HG02884 (cell line): Measurements from ENCODE around the gene LZTS3.

Source experiments
- ATAC-seq: cut with Tn5 transposase; IDR thresholded peaks from one replicate; pipeline ENCODE4 v1.9.1; 2021; ENCODE audit warnings: mild to moderate bottlenecking, moderate library complexity; ENCODE audit not compliant: unreplicated experiment

The LZTS3 gene

DNA sequence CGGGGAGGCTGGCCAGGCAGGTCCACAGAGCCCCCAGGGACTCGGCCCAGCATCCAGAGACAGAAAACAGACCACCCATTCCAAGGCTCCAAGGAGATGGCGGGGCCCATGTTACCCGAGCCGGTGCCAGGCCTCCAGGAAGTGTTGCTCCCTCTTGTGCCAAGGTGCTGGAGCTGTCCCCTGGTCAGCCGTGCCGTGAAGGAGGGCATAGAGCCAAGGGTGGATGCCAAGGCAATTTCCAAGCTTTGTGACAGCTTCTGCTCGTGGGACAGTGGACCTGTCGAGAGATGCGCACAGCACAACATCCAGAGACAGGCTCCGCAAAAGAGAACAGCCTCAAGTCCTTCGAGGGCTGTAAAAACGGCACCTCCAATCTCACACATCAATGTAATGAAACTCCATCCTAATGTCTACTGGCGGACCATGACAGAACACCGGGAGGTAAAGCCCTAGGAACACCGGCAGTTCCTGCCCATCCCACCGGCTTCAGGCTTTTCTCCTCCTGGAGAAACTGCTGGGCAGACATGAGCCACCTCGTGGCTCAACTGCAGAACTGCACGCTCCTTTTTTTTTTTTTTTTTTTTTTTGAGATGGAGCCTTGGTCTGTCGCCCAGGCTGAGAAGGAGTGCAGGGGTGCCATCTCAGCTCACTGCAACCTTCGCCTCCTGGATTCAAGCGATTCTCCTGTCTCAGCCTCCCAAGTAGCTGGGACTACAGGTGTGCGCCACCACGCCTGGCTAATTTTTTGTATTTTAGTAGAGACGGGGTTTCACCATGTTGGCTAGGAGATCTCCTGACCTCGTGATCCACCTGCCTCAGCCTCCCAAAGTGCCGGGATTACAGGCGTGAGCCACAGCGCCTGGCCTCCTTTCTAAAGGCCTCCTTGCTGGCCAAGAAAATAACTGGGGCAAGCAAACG, 57.9 kb downstream of the LZTS3 start:
- ATAC-seq, result no peak
